Measurements from ENCODE around the gene DOCK2.
A peak's percentile ranks its signal among the peaks of the same experiment; 100 is the strongest.

DOCK2 gene

DNA sequence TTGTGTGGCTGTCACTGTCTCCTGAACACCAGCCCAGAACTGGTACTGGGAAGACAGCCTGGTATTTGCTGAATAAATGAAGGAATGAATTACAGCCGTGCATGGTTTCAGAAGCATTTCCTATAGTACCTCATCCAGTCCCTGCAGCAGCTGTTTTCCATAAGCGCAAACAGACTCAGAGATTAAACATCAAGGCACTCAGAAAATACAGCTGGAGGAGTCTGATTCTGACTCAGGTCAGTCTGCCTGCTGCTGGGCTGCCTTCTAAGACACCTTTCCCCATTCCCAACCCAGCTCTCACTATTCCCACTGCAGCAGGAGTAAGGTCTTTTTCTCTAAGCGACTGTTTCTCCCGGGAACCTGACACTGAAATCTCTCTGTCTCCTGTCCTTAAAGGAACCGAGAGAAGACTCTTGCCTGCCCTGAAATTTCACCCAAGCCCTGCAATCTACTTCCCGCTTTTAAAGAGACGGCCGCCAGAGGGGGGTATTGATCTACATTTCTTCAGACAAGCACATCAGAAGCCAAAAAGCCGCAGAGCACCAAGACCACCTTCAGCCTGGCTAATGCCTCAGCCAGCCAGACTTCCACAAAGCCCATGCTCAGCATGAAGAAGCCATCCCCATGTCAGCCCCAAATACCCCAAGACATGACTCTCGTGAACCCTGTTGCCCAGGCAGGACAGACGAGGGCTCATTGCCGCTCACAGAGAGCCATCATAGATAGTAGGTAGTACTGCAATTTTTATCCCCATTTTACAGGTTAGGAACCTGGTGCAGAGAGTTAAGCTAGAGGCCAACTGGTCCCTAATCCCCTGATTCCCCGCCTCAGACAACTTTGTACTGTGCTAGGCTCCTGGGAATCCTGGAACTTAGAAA, 463.2 kb downstream of the DOCK2 start:
- H4K20me1 ChIP-seq (ENCODE audit: insufficient read depth, low read length, poor library complexity, severe bottlenecking), result no peaks in the 10 kb centered on the region
- H3K9ac ChIP-seq (ENCODE audit: low read depth, low read length, poor library complexity, severe bottlenecking), result no peak overlapping the region
- H3F3A ChIP-seq (ENCODE audit: low read depth), result no peaks in the 10 kb centered on the region
- H3K36me3 ChIP-seq (ENCODE audit: insufficient read depth, low read length), result no peaks in the 10 kb centered on the region
- H3K4me3 ChIP-seq (ENCODE audit: low read length, poor library complexity, severe bottlenecking), result no peak overlapping the region
- H3K4me2 ChIP-seq (ENCODE audit: low read depth, low read length, poor library complexity, severe bottlenecking), result no peak overlapping the region
- no peaks in the 10 kb centered on the region for H3K4me1 ChIP-seq (ENCODE audit: insufficient read depth, low read length, poor library complexity, severe bottlenecking)
- peak overlapping the region; percentile 58; the same call in 1 of the 2 replicates for H2AFZ ChIP-seq (ENCODE audit: low read length)
- no peaks in the 10 kb centered on the region for H3K79me2 ChIP-seq (ENCODE audit: insufficient read depth, low read length)
- H3K27me3 ChIP-seq (ENCODE audit: insufficient read depth, low read length, poor library complexity, severe bottlenecking), result no peaks in the 10 kb centered on the region
- no peaks in the 10 kb centered on the region for H3K9me3 ChIP-seq (ENCODE audit: insufficient read depth, low read depth, low read length)
- no peak for TF ChIP-seq EZH2phosphoT487 (IDR thresholded peaks at IDR 0.05; ENCODE audit: borderline replicate concordance)
- TF ChIP-seq, protein P1, sequence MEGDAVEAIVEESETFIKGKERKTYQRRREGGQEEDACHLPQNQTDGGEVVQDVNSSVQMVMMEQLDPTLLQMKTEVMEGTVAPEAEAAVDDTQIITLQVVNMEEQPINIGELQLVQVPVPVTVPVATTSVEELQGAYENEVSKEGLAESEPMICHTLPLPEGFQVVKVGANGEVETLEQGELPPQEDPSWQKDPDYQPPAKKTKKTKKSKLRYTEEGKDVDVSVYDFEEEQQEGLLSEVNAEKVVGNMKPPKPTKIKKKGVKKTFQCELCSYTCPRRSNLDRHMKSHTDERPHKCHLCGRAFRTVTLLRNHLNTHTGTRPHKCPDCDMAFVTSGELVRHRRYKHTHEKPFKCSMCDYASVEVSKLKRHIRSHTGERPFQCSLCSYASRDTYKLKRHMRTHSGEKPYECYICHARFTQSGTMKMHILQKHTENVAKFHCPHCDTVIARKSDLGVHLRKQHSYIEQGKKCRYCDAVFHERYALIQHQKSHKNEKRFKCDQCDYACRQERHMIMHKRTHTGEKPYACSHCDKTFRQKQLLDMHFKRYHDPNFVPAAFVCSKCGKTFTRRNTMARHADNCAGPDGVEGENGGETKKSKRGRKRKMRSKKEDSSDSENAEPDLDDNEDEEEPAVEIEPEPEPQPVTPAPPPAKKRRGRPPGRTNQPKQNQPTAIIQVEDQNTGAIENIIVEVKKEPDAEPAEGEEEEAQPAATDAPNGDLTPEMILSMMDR (conservative IDR thresholded peaks at IDR 0.05; ENCODE audit: low read length), result peak; percentile 64
- H3K9me2 ChIP-seq (replicated peaks; ENCODE audit: low read depth, low read length), result no peaks in the 10 kb centered on the region

DNA sequence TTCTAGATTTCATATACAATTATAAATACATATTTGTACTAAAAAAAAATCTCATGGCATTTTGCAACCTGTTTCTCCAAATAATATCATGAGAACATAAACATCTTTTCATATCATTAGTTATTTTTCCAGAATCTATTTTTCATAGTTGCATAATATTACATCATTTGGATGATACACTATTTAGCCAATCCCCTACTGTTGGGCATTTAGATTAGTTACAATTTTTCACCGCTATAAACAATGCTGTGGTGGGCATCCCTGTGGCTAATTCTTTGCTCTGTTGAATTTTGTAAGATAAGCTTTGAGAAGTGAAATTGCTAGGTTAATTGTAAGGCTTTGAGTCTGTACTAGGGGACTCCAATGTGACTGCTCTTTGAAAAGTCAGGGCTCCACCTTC, 466.4 kb downstream of the DOCK2 start:
- H3K9me2 ChIP-seq (replicated peaks; ENCODE audit: low read depth, low read length), result no peaks in the 10 kb centered on the region
- no peaks in the 10 kb centered on the region for H4K20me1 ChIP-seq (ENCODE audit: insufficient read depth, low read length, poor library complexity, severe bottlenecking)
- H3K36me3 ChIP-seq (ENCODE audit: insufficient read depth, low read length), result no peaks in the 10 kb centered on the region
- H3K9me3 ChIP-seq (ENCODE audit: insufficient read depth, low read depth, low read length), result no peaks in the 10 kb centered on the region
- no peaks in the 10 kb centered on the region for H3F3A ChIP-seq (ENCODE audit: low read depth)
- no peaks in the 10 kb centered on the region for H3K4me1 ChIP-seq (ENCODE audit: insufficient read depth, low read length, poor library complexity, severe bottlenecking)
- H3K79me2 ChIP-seq (ENCODE audit: insufficient read depth, low read length), result no peaks in the 10 kb centered on the region
- H3K4me3 ChIP-seq (ENCODE audit: low read length, poor library complexity, severe bottlenecking), result no peak overlapping the region
- no peak overlapping the region for H3K9ac ChIP-seq (ENCODE audit: low read depth, low read length, poor library complexity, severe bottlenecking)
- H3K4me2 ChIP-seq (ENCODE audit: low read depth, low read length, poor library complexity, severe bottlenecking), result no peak overlapping the region
- no peaks in the 10 kb centered on the region for H3K27me3 ChIP-seq (ENCODE audit: insufficient read depth, low read length, poor library complexity, severe bottlenecking)
- TF ChIP-seq, protein P1 (conservative IDR thresholded peaks at IDR 0.05; ENCODE audit: low read length), result no peak
- TF ChIP-seq EZH2phosphoT487 (IDR thresholded peaks at IDR 0.05; ENCODE audit: borderline replicate concordance), result no peak
- H2AFZ ChIP-seq (ENCODE audit: low read length), result no peak overlapping the region

DNA sequence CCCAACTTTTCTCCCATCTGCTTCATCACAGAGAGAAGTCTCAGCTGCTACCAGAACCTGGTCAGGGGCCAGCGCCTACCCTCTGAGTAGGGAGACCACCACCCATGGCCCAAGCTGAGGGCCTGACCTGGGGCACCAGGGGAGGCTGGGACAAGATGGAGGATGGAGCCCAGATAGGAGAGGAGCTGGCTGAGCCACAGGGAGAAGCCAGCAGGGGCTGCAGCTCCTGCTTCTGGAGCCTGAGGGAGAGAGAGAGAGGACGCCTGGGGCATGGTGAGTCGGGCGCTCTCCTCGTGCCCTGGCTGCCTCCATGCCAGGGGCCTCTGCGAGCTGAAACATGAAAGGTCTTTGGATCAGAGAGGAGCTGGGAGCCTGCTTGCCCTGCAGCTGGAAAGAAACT, 467.2 kb downstream of the DOCK2 start:
- Histone ChIP-seq H4K20me1 (ENCODE audit: insufficient read depth, low read length, poor library complexity, severe bottlenecking) (no peaks in the 10 kb centered on the region), H3K4me3 (ENCODE audit: low read length, poor library complexity, severe bottlenecking) (no peak overlapping the region), H2AFZ (ENCODE audit: low read length) (no peak overlapping the region), H3K36me3 (ENCODE audit: insufficient read depth, low read length) (no peaks in the 10 kb centered on the region), H3K79me2 (ENCODE audit: insufficient read depth, low read length) (no peaks in the 10 kb centered on the region), H3K27me3 (ENCODE audit: insufficient read depth, low read length, poor library complexity, severe bottlenecking) (no peaks in the 10 kb centered on the region), H3K9ac (ENCODE audit: low read depth, low read length, poor library complexity, severe bottlenecking) (no peak overlapping the region), H3K4me2 (ENCODE audit: low read depth, low read length, poor library complexity, severe bottlenecking) (no peak overlapping the region), H3K9me2 (replicated peaks; ENCODE audit: low read depth, low read length) (no peaks in the 10 kb centered on the region), H3K4me1 (ENCODE audit: insufficient read depth, low read length, poor library complexity, severe bottlenecking) (no peaks in the 10 kb centered on the region), H3K9me3 (ENCODE audit: insufficient read depth, low read depth, low read length) (no peaks in the 10 kb centered on the region), H3F3A (ENCODE audit: low read depth) (no peaks in the 10 kb centered on the region)
- TF ChIP-seq EZH2phosphoT487 (IDR thresholded peaks at IDR 0.05; ENCODE audit: borderline replicate concordance), result no peak
- TF ChIP-seq, protein P1 (conservative IDR thresholded peaks at IDR 0.05; ENCODE audit: low read length), result no peak

Data from Loucy (cell line).